ENCODE results near the gene KIAA0513. TPM values are rescaled to one million over a fixed set of nuclear protein-coding genes. Genes with fewer than 3 reads are reported as not detected.
A peak's percentile ranks its signal among the peaks of the same experiment; 100 is the strongest.

The KIAA0513 gene
- total and polyA plus RNA-seq, 2 of the 13 experiments (the other 11 are each of a cell fraction or from before 2014, with no cell fraction given): 1.8 TPM

DNA sequence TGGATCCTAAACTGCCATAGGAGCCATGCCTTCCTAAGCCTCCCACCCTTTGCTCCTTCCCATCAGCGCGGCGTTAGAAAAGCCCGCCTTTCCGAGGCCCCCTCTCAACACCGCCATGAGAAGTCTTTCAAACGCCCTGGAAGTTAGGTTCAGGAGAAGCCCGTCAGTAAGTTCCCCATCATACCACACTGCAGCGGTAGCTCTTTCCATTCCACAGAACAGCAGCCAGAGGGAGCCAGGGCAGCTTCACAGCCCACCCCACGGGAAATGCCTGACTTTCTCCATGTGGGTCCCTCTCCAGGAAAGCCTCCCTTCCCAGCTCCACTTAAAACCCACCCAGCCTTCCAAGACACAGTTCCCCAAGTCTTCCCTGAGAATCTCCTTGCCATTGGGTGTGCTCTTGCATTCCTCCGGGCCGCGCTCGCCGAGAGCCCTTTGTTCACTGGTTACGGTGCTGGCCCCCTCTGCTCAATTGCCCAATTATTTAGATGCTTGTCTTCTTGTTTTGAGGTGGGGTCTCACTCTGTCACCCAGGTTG lies 28.7 kb downstream of the KIAA0513 start:
- no peaks in the 10 kb centered on the region for H4K20me1 ChIP-seq (ENCODE audit: insufficient read depth, low read length)
- ChIA-PET POLR2A (no interaction called here), CTCF (ENCODE audit: low intra/inter-chr PET ratio, low total read pairs) (interaction anchor here (1.6 kb wide), 1 partner anchor 85 kb away, joined by 3 read pairs; no protein-coding TSS in a partner anchor)
- H3K4me2 ChIP-seq (ENCODE audit: low read depth, low read length): peak overlapping the region; percentile 78
- ATAC-seq (peak; percentile 86), FAIRE-seq (peak; percentile 60), DNase-seq (ENCODE audit: low spot score) (peak; percentile 27)
- 58% methylated on average over 16 of the region's 16 CpGs for WGBS (ENCODE audit: low lambda C conversion rate)
- H3K4me3 ChIP-seq (replicated peaks in 1 of 3; ENCODE audit: insufficient read depth in 1 of 3, low read depth in 2 of 3, low read length in 3 of 3): peak overlapping the region in 1 of 3 experiments; percentile 49; a peak in 1 of 6 replicates
- peaks cover 33% of the 10 kb centered on the region for H3K4me1 ChIP-seq (ENCODE audit: insufficient read depth, low read length)
- no peak overlapping the region for H2AFZ ChIP-seq (ENCODE audit: low read length)
- in situ Hi-C loops (cut with HindIII; ENCODE audit: extremely low pct_ligation_motif_present, low pct_unique_long_range_greater_than_20kb): no loop called here
- BruUV-seq (replicated peaks): no TSS peak
- H3K27ac ChIP-seq (ENCODE audit: extremely low read length, insufficient read depth, low read length): no peak overlapping the region
- H3K36me3 ChIP-seq (replicated peaks in 1 of 2; ENCODE audit: control insufficient read depth in 1 of 2, insufficient read depth in 2 of 2, low read length in 2 of 2): no peaks in the 10 kb centered on the region
- H3K79me2 ChIP-seq (ENCODE audit: insufficient read depth, low read length): no peaks in the 10 kb centered on the region
- intact Hi-C loops (cut with micrococcal nuclease; ENCODE audit: unreplicated experiment): no loop called here
- H3K9ac ChIP-seq (ENCODE audit: insufficient read depth, low read depth, low read length): no peak overlapping the region
- H3K27me3 ChIP-seq (ENCODE audit: control insufficient read depth in 1 of 2, insufficient read depth in 2 of 2, low read length in 2 of 2): peaks cover 0 to 2% of the 10 kb centered on the region in 2 experiments; a peak in 2 of 5 replicates
- no peaks in the 10 kb centered on the region for H3K9me3 ChIP-seq (ENCODE audit: low read length)
- TF ChIP-seq ZNF343 (CRISPR knock-in tag; IDR thresholded peaks at IDR 0.05) (peak; percentile 84; the same call in 1 of the 2 replicates), BRCA1 (CRISPR knock-in tag; IDR thresholded peaks at IDR 0.05) (0 out of 2 replicates have a peak, but pooled peaks have one; percentile 15), SPEN (CRISPR knock-in tag; IDR thresholded peaks at IDR 0.05; ENCODE audit: low read depth) (peak; percentile 15; the same call in 1 of the 2 replicates), ZSCAN9 (CRISPR knock-in tag; IDR thresholded peaks at IDR 0.05; ENCODE audit: borderline replicate concordance) (0 out of 2 replicates have a peak, but pooled peaks have one; percentile 2), POLR2AphosphoS2 (IDR thresholded peaks at IDR 0.05; ENCODE audit: low read depth, low read length) (no peak), NFIB (CRISPR knock-in tag; IDR thresholded peaks at IDR 0.05; ENCODE audit: borderline replicate concordance) (no peak), ISL2 (CRISPR knock-in tag; IDR thresholded peaks at IDR 0.05) (peak; percentile 40; the same call in 1 of the 2 replicates)
- TF ChIP-seq, protein P1, sequence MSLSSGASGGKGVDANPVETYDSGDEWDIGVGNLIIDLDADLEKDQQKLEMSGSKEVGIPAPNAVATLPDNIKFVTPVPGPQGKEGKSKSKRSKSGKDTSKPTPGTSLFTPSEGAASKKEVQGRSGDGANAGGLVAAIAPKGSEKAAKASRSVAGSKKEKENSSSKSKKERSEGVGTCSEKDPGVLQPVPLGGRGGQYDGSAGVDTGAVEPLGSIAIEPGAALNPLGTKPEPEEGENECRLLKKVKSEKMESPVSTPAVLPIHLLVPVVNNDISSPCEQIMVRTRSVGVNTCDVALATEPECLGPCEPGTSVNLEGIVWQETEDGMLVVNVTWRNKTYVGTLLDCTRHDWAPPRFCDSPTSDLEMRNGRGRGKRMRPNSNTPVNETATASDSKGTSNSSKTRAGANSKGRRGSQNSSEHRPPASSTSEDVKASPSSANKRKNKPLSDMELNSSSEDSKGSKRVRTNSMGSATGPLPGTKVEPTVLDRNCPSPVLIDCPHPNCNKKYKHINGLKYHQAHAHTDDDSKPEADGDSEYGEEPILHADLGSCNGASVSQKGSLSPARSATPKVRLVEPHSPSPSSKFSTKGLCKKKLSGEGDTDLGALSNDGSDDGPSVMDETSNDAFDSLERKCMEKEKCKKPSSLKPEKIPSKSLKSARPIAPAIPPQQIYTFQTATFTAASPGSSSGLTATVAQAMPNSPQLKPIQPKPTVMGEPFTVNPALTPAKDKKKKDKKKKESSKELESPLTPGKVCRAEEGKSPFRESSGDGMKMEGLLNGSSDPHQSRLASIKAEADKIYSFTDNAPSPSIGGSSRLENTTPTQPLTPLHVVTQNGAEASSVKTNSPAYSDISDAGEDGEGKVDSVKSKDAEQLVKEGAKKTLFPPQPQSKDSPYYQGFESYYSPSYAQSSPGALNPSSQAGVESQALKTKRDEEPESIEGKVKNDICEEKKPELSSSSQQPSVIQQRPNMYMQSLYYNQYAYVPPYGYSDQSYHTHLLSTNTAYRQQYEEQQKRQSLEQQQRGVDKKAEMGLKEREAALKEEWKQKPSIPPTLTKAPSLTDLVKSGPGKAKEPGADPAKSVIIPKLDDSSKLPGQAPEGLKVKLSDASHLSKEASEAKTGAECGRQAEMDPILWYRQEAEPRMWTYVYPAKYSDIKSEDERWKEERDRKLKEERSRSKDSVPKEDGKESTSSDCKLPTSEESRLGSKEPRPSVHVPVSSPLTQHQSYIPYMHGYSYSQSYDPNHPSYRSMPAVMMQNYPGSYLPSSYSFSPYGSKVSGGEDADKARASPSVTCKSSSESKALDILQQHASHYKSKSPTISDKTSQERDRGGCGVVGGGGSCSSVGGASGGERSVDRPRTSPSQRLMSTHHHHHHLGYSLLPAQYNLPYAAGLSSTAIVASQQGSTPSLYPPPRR (CRISPR knock-in tag; IDR thresholded peaks at IDR 0.05; ENCODE audit: borderline replicate concordance): peak; percentile 10; the same call in 1 of the 2 replicates
- TF ChIP-seq, protein P2, sequence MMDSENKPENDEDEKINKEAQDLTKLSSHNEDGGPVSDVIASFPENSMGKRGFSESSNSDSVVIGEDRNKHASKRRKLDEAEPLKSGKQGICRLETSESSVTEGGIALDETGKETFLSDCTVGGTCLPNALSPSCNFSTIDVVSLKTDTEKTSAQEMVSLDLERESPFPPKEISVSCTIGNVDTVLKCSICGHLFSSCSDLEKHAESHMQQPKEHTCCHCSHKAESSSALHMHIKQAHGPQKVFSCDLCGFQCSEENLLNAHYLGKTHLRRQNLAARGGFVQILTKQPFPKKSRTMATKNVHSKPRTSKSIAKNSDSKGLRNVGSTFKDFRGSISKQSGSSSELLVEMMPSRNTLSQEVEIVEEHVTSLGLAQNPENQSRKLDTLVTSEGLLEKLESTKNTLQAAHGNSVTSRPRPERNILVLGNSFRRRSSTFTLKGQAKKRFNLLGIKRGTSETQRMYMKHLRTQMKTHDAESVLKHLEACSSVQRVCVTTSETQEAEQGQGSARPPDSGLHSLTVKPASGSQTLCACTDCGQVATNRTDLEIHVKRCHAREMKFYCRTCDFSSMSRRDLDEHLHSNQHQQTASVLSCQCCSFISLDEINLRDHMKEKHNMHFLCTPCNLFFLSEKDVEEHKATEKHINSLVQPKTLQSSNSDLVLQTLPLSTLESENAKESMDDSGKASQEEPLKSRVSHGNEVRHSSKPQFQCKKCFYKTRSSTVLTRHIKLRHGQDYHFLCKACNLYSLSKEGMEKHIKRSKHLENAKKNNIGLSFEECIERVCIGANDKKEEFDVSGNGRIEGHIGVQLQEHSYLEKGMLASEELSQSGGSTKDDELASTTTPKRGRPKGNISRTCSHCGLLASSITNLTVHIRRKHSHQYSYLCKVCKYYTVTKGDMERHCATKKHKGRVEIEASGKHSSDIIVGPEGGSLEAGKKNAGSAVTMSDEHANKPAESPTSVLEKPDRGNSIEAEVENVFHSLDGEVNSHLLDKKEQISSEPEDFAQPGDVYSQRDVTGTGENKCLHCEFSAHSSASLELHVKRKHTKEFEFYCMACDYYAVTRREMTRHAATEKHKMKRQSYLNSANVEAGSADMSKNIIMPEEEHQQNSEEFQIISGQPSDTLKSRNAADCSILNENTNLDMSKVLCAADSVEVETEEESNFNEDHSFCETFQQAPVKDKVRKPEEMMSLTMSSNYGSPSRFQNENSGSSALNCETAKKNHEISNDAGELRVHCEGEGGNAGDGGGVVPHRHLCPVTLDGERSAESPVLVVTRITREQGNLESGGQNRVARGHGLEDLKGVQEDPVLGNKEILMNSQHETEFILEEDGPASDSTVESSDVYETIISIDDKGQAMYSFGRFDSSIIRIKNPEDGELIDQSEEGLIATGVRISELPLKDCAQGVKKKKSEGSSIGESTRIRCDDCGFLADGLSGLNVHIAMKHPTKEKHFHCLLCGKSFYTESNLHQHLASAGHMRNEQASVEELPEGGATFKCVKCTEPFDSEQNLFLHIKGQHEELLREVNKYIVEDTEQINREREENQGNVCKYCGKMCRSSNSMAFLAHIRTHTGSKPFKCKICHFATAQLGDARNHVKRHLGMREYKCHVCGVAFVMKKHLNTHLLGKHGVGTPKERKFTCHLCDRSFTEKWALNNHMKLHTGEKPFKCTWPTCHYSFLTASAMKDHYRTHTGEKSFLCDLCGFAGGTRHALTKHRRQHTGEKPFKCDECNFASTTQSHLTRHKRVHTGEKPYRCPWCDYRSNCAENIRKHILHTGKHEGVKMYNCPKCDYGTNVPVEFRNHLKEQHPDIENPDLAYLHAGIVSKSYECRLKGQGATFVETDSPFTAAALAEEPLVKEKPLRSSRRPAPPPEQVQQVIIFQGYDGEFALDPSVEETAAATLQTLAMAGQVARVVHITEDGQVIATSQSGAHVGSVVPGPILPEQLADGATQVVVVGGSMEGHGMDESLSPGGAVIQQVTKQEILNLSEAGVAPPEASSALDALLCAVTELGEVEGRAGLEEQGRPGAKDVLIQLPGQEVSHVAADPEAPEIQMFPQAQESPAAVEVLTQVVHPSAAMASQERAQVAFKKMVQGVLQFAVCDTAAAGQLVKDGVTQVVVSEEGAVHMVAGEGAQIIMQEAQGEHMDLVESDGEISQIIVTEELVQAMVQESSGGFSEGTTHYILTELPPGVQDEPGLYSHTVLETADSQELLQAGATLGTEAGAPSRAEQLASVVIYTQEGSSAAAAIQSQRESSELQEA (CRISPR knock-in tag; IDR thresholded peaks at IDR 0.05; ENCODE audit: not compliant biosample characterization): peak; percentile 52

Data from HepG2 (cell line).